Measurements from ENCODE around the gene XRRA1.
"Not testable (repeated sequence)": the region's sequence is repeated elsewhere in the genome, so short reads cannot be mapped to it uniquely, and the experiment has no call there.

Gene XRRA1, protein sequence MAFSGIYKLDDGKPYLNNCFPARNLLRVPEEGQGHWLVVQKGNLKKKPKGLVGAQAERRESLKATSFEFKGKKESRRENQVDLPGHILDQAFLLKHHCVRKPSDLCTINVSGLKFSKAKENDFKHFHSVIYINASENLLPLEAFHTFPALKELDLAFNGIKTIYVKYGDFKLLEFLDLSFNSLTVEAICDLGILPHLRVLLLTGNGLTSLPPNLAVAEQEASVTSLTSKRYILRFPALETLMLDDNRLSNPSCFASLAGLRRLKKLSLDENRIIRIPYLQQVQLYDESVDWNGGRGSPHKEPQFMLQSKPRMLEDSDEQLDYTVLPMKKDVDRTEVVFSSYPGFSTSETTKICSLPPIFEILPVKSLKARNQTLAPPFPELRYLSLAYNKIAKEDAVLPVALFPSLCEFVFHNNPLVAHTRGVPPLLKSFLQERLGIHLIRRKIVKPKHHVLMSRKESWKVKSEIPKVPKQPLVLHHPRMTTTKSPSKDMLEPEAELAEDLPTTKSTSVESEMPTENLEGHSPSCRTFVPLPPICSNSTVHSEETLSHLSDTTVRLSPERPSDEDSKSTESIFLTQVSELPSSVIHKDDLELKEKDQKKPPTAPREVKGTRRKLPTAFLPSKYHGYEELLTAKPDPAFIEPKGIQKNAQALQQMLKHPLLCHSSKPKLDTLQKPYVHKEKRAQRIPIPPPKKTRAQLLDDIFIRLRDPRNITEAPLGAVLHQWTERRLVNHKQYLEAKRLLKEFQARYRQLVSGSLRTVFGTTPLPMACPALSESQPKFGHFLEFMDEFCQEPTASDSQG

DNA sequence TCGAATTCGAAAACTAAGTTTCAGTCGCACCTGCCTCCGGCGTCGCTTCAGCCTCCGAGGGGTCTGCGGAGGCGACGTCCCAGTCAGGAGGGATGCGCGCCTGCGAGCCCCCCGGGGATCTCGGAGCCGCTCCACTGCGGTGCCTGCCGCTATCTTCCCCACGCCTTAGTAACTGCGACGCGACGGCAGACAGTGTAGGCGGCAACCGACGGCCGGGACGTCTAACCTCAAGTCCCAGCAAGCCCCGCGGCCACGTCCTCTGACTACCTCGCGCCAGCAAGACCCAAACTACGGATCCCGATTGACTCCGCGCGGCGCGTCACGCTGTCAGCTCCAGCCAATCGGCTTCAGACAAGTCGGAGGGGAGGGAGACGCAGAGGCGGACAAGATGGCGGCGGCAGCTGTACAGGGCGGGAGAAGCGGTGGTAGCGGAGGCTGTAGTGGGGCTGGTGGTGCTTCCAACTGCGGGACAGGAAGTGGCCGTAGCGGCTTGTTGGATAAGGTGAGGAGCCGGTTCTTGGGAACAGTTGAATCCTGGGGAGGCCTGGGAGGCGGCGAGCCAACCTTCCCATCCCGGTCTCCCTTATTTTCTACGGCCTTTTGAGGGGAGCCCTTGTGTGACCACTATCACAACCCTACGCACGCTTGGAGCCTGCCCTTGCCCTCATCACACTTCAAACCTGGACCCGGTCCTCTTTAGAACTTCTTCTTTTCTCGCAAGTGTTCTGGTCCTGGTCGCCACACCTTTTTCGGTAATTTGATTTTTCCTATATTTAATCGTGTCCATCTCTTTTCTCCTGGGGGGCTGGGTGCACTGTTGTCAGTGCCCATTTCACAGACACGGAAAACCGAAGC is at the start of gene XRRA1, which contains the start of gene SPCS2:
Gene XRRA1 (minus strand): TSS at position 194 of the 855 bp plus-strand sequence. CDS start 8,213 bp downstream, outside the sequence.
Gene SPCS2 (plus strand): TSS at position 369 of the 855 bp plus-strand sequence. CDS start 20 bp downstream, at position 389.
- DNase-seq: peak; percentile 98

DNA sequence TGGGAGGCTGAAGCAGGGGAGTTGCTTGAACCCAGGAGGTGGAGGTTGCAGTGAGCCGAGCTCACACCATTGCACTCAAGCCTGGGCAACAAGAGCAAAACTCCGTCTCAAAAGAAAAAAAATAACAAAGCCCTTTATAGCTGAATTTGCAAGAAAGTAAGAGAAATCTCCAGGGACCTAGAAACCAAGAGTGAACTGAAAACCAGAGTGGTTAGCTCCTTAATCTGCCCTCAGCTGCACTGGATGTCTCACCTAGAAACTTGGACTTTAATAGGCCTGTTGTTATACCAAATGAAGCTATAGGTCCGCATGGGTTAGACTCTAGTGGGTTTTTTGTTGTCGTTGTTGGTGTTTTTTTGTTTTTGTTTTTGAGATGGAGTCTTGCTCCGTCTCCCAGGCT is 44.0 kb upstream of the XRRA1 start:
- no peak for DNase-seq

DNA sequence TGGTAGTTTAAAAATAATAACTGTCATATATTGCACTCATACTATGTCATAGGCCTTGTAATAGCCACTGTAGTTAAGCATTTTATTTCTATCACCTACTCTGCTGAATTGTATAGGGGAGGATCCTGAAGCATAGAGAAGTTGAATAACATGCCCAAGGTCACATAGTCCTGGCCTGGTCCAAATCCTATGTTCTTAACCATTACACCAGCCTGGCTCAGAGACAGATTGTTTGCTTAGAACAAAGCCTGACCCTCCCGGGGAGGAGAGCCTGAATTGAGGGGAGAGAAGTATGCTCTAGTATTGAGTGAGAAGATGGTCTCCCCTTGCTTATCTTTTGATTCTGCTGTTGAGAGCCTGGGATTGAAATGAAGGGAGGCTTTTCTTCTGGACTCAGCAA is 42.0 kb upstream of the XRRA1 start:
- no peak for DNase-seq

DNA sequence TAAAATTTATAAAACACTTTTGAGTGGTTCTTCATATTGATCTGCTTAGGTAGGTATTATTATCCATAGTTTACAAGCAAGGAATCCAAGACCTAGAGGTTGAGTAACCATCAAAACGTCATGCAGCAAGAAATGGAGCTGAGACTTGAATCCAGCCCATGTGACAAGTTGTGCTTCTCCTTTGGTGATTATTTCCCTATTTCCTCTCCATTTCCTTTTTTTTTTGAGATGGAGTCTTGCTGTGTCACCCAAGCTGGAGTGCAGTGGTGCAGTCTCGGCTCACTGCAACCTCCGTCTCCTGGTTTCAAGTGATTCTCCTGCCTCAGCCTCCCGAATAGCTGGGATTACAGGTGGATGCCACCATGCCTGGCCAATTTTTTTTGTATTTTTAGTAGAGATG is 41.3 kb upstream of the XRRA1 start:
- not testable (repeated sequence) for DNase-seq

DNA sequence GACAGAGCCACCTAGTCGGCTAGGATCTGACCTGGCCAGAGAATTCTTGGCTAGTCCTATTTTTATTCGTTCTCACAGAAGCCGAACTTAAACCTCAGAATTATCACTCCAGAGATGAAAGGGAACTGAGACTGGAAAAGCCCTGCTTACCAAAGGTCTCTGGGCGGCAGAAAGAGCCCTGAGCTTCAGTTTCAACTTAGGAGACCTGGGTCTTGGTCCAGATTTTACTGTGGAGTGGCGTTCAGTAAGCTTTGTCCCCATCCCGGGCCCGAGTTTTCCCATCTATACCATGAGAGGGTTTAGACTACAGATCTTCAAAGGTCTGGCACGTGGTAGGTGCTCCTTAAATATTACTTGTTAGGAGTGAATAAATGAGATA is 40.4 kb upstream of the XRRA1 start:
- no peak for DNase-seq

DNA sequence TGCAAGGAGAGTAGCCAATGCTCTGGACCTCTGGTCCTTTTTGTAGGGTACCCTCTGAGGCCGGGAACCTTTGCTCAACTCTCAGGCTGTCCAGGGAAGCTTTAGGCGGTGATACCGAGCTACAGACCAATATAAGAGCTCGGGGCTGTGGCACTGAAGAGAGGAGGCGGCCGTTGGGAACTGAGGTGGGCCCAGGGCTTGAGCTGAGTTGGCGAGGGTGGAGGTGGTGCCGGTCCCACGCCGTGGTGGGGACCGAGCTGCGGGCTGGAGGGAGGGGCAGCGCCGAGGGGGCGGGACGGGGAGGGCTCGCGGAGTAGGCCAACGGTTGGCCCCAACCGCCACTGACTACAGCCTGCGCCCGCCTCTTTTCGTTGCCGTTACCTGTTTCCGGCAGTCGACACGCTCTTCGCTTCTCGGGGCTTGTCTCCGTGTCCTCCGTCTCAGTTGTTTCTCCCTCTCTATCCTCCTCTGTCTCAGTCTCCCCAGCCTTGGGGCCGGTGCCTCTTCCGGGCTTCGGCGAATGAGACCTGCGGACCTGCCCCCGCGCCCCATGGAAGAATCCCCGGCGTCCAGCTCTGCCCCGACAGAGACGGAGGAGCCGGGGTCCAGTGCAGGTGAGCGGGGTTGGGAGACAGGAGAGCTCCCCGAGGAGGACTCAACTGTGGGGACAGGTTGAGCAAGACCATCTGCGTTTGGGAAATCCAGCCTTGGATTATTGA is 39.8 kb upstream of the XRRA1 start, which contains the start of gene NEU3:
Gene NEU3 (plus strand): TSS at position 393 of the 719 bp plus-strand sequence. CDS start 128 bp downstream, at position 521.
- DNase-seq: peak; percentile 87

DNA sequence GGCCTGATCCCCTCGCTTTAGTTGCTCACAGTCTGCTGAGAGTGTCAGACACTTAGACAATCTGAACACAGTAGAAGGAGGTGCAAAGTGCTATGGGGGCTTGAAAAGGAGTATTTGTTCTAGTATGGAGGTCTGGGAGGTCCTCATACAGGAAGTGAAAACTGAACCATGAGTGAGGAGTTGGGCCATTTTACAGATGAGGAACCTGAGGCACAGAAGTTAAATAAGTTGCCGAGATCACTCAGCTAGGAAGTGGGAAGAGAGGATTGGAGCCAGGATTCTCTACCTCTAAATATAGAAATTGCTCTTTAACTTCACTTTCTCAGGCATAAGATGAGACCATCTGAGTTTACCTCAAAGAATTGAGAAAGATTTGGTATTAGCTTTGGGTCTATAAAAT is 35.8 kb upstream of the XRRA1 start:
- no peak for DNase-seq

DNA sequence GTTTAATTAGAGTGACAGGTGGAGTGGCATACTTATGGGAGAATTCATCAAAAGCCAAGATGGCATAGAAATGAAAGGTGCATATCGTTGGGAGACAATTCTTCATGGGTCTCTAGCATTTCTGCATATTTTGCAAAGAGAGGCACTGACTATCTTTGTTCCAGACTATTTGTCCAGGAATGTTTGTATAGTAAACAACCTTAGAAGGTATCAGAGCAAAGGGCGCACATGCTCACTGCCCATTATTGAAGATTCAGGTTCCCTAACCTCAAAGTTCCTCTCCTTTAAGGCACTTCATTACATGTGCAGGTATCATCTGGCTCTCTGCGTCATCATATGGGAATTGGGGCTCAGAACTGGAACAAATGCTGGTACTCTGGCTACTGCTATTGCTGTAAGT is 35.2 kb upstream of the XRRA1 start:
- DNase-seq: no peak

DNA sequence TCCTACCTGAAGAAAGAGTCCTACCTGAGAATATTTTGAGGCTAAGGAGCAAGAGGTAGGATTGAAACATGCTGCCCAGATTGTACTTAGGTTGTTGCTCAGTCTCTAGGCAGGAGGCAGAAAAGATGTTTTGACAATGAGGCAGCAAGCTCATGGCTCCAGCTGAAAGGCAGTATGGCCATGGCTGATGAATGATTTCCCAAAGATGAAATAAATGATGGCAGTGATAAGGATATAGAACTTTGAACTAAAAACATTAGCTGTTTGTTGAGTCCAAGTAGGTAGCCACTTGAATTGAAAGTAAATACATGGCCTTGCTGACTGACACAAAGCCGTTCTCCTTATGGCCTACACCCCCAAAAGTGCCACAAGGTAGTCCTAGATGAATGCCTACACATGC is 33.0 kb upstream of the XRRA1 start:
- no peak for DNase-seq

DNA sequence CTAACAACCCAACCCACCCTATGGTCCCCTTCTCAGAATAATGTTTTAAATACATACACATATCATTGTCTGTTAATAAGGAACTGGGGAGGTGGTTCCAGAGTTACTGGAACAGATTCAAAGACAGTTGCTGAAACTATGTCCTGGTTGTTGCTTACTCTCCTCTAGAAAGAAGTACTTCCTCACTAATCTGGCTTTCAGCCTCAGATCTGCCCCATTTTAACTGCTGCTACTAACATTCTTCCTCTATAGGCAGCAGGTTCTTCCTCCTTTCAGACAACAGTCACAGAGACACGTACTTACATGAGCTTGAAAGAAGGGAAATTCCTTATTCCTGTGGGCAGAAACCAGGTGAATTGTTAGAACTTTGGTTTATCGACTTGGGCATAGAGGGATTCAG is 31.7 kb upstream of the XRRA1 start:
- no peak for DNase-seq

DNA sequence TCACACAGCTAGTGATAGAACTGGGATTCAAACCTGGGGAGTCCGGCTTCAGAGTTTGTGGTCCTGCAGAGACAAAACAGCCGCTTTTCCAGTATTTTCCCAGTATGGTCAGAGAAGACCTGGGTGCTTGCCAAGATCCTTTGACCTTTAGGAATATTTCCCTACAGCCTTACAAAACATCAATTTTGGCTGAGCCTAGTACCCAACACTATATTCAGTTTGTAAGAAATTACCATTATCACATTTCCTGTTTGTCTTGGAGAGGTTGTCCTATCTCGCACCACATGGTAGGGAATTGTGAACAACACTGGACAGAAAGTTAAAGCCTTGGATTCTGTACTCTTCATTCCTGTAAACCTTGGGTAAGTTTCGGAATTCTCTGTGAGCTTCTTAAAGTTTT is 29.1 kb upstream of the XRRA1 start:
- DNase-seq: no peak

DNA sequence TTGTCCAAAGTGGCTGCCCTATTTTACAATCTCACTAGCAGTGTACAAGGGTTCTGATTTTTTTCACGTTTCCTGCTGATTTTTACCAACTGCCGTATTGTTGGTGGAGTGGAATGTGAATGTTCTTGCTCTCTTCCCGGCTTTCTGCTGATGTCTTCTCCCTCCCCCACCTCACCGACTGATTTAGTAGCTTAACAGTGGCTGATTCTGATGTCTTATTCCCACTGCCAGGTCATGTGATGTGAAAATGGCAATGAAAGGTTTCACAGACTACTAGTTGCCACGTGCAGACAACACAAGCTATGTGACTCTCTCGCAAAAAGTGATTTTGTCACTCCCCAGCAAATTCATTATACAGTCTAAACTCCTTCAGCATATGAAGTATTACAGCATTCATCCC is 22.5 kb upstream of the XRRA1 start:
- no peak for DNase-seq

DNA sequence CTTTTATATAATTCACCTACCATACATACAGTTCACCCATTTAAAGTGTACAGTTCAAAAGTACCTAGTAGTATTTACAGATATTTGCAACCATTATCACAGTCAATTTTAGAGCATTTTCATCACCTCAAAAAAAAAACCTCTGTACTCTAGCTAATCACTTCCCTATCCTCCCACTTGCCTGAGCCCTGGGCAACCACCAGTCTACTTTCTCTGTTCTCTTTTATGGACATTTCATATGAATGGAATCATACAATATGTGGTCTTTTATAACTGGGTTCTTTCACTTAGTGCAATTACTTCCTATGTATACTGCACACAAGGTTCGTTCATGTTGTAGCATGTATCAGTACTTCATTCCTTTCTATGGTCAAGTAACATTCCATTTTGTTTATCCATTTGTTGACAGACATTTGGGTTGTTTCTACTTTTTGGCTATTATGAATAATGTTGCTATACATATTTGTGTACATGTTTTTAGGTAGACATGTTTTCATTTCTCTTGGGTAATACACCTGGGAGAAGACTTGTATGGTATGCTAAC is 22.0 kb upstream of the XRRA1 start:
- DNase-seq: no peak

DNA sequence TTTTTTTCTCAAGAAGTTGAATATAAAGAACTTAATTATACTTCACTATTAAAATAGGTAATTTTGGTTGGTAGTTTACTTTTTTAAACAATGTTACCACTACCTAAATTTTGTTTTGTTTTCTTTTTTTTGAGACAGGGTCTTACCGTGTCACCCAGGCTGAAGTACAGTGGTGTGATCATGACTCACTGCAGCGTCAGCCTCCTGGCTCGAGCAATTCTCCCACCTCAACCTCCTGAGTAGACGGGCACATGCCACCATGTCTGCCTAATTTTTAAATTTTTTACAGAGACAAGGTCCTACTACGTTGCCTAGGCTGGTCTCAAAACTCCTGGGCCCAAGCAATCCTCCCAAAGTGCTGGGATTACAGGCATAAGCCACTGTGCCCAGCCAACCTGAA is 17.8 kb upstream of the XRRA1 start:
- DNase-seq: no peak

DNA sequence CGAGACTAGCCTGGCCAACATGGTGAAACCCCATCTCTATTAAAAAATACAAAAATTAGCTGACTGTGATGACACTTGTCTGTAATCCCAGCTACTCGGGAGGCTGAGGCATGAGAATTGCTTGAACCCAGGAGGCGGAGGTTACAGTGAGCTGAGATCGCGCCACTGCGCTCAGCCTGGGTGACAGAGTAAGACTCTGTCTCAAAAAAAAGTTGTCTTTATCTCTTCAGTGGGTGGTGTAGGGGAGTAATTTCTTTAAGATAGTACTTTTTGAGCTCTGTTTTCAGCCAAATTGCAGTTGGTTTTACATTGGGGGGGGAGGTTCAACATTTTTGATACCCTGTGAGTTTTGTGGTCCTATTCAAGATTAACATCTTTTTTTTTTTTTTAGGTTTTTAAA is 11.2 kb upstream of the XRRA1 start:
- not testable (repeated sequence) for DNase-seq

DNA sequence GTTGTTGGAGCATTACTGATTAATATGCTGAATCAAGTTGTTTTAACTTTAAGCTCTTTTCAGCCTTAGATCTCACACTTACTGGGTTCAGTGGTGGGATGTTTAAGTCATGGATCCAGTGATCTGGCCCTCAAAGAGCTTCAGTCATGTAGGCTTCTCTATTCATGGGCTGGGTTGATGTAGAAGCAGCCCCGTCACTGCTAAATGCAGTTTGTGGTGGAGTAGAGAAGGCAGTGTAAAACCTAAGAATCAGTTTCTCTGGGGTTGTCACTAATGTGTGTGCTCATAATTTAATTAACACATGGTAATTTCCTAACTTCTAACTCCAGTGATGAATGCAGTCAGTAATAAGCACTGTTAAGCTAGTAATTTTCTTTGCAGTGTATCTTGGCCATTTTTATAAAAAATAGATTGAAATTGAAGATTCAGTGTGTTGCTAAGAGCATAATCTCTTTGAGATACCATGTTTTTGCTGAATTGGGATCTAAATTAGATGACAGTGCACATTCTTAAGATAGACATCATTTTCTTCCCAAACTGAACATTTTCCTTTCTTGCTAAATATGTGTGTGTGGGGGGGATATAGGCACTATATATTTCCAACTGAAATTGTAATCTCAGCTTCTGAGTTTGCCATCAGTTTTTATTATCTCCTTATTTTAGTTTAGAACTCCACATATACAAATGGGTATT is 9.2 kb upstream of the XRRA1 start:
- DNase-seq: no peak

DNA sequence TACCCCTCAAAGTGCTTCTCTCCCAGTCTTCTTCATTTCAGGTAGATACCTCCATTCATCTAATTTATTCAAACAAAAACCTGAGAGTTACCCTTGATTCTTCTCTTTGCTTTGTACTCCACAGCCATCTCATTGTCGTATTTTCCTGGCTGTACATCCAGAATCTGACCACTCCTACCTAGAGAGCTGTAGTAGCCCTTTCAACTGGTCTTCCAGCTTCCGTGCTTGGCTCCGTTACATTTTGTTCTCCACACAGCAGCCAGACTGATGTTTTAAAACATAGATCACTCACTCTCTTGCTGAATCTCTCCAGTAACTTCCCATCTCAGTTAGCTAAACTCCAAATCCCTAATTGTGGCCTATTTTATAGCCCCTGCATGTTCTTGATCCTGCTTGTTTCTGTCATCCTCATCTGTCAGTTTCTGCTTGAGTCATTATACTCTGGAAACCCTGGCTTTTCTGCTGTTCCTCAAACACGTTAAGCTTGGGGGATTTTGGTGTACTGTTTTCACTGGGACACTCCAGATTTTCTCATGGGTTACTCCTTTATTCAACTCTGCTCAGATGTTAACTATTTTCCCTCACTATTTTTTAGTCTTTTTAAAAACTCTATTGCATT is 7.6 kb upstream of the XRRA1 start:
- DNase-seq: no peak

DNA sequence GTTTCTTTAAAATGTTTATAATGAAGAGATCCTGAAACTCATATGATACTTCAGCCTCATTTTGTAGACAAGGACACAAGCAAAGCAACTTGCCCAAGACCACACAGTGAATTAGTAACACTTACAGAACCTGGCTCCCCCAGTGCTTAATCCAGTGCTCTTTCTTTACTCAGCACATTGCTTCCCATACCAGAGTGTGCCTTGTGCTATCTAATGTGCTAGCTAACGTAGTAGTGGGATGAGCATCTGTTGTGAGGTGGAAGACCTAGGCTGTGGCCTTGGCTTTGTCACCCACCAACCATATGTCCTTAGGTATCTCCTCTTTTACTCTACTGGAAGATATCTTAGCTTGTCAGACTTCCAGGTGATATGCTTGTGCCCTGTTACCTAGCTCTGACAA is 5.3 kb upstream of the XRRA1 start:
- no peak for DNase-seq

DNA sequence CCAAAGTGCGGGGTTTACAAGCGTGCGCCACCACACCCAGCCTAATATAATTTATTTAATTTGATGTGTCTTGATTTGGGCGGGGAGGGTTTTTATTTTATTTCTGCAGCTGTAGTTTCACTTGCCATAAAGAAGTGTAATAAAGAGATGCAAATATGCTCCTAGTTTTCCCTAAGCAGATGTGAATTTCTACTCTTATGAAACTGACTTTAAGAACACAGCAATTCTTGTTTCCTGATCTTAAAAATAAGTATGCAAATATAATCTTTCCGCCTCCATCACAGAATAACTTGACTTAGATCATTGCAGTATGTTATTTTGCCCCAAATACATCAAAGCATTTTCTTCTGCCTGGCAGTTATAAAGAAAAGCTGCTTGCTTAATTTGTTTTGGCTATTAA is 4.6 kb upstream of the XRRA1 start:
- DNase-seq: no peak

DNA sequence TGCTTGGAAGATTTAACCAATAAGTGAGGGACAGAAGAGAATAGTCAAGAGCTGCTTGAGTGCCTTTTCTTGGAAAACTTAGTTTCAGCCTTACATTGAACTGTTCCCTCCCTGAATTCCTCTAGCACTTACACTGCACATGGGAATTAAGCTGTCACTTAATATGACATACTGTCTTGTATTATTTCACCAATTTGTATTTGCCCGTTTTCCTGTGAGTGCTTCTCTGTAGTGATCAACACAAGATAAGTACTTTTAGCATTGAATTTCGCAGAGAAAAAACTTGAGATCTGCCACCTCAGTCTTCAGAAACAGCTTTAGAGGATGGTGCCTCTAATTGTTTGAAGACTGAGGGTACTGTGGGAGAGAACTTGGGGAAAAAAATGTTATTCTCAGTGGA is 3.9 kb upstream of the XRRA1 start:
- DNase-seq: no peak

DNA sequence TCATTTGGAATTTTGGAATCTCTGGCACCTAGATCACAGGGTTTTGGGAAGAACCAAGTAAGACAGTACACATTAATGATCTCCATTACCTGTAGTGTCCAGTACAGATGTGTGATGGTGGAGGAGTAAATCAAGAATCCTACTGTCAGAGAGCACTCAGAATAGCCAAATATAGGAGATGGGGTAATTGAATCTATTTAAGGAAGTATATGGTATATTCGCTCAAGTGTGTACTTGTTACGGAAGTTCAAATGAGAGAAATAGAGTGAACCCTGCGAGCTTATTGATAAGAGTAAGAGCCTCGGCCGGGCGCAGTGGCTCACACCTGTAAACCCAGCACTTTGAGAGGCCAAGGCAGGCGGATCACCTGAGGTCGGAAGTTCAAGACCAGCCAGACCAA is 2.3 kb upstream of the XRRA1 start:
- DNase-seq: no peak
